Smooth muscle cell (in vitro differentiated cells): ENCODE results near the gene EFNA4. TPM values are rescaled to one million over a fixed set of nuclear protein-coding genes. Genes with fewer than 3 reads are reported as not detected.

ENCODE experiments used
- DNase-seq: peaks from one replicate; lab custom pipeline; 2025; ENCODE audit not compliant: unreplicated experiment; lab: John Stamatoyannopoulos, UW
- H2AFZ ChIP-seq: fragments of 200-600 bp; sonication (generic); 2 replicates; pipeline ENCODE4 v1.6.0; 2016; ENCODE audit warnings: antibody characterized with exemption, low read depth, mild to moderate bottlenecking
- H3F3A ChIP-seq: fragments of 200-600 bp; sonication (generic); 2 replicates; pipeline ENCODE4 v1.6.0; 2017; ENCODE audit warnings: antibody characterized with exemption, low read depth
- H3K27ac ChIP-seq: fragments of 200-600 bp; sonication (generic); 2 replicates; pipeline ENCODE4 v1.5.1; 2016; ENCODE audit warnings: low read depth, mild to moderate bottlenecking
- H3K27me3 ChIP-seq: fragments of 200-600 bp; sonication (generic); 2 replicates; pipeline ENCODE4 v1.6.1; 2016; ENCODE audit warnings: low read depth, mild to moderate bottlenecking
- H3K36me3 ChIP-seq: fragments of 200-600 bp; sonication (generic); 2 replicates; pipeline ENCODE4 v1.5.1; 2016; ENCODE audit warnings: low read depth
- H3K4me1 ChIP-seq: fragments of 200-600 bp; sonication (generic); 2 replicates; pipeline ENCODE4 v1.5.1; 2016; ENCODE audit warnings: low read depth
- H3K4me2 ChIP-seq: fragments of 200-600 bp; sonication (generic); 2 replicates; pipeline ENCODE4 v1.6.0; 2016; ENCODE audit warnings: mild to moderate bottlenecking
- H3K4me3 ChIP-seq: fragments of 200-600 bp; sonication (generic); 2 replicates; pipeline ENCODE4 v1.5.1; 2016; ENCODE audit warnings: mild to moderate bottlenecking
- H3K79me2 ChIP-seq: fragments of 200-600 bp; sonication (generic); 2 replicates; pipeline ENCODE4 v1.6.0; 2016; ENCODE audit warnings: low read depth, mild to moderate bottlenecking
- H3K9ac ChIP-seq: fragments of 200-600 bp; sonication (generic); 2 replicates; pipeline ENCODE4 v1.6.0; 2016; ENCODE audit warnings: low read depth
- H3K9me3 ChIP-seq: fragments of 200-600 bp; sonication (generic); replicated peaks from 2 replicates; pipeline ENCODE4 v1.5.1; 2016; ENCODE audit warnings: low read depth
- H4K20me1 ChIP-seq: fragments of 200-600 bp; sonication (generic); 2 replicates; pipeline ENCODE4 v1.6.0; 2016; ENCODE audit warnings: low read depth
- CTCF ChIP-seq: fragments of 200-600 bp; sonication (generic); IDR thresholded peaks from 2 replicates; pipeline ENCODE4 v1.5.1; 2017; ENCODE audit warnings: borderline replicate concordance, mild to moderate bottlenecking, antibody characterized with exemption; ENCODE audit not compliant: insufficient read depth, poor library complexity, severe bottlenecking
- whole genome bisulfite sequencing: methylation state at CpG from one replicate; pipeline ENCODE4 v1.1.7; 2016; ENCODE audit warnings: low lambda C conversion rate; 5-methylcytosine and 5-hydroxymethylcytosine counted together
- polyA plus RNA-seq: library from polyadenylated mRNA; unstranded; fragments of >200 nt; fragmentation: Nextera tagmentation; extraction: Ambion mirVana; gene quantifications from 2 replicates; pipeline ENCODE4 v1.2.1, GENCODE V29; 2016
- total RNA-seq: library from RNA; depleted of rRNA; stranded (reverse); fragments of >200 nt; gene quantifications from 2 replicates; pipeline ENCODE4 v1.2.3, GENCODE V29; 2014

EFNA4 gene
- total RNA-seq (24.2 and 27.6 TPM in 2 replicates), polyA plus RNA-seq (18.1 and 19.1 TPM in 2 replicates)

- peak within 1 kb of the TSS; percentile 66 for H3K27ac ChIP-seq
- no peaks in the 10 kb centered on the region for H3K9me3 ChIP-seq
- WGBS = 1% methylated on average over 45 of the region's 57 CpGs
These were observed at the start of gene EFNA4 for GRCh38 chr1:155063550-155064110. TSS of gene EFNA4 (plus strand) at chr1:155063740. CDS start at chr1:155063824, 84 bp downstream.

GRCh38 chr1:155014709-155015508, 48.6 kb upstream of the EFNA4 start:
- H3K27ac ChIP-seq = no peak overlapping the region
- no peak overlapping the region for H3K4me3 ChIP-seq
- H3K4me2 ChIP-seq = no peak overlapping the region
- H2AFZ ChIP-seq = no peak overlapping the region
- no peaks in the 10 kb centered on the region for H3K27me3 ChIP-seq
- H3K79me2 ChIP-seq = no peaks in the 10 kb centered on the region
- peaks cover 33% of the 10 kb centered on the region for H4K20me1 ChIP-seq
- no peak for TF ChIP-seq CTCF
- no peak overlapping the region for H3K9ac ChIP-seq
- peaks cover 28% of the 10 kb centered on the region for H3K4me1 ChIP-seq
- no peaks in the 10 kb centered on the region for H3K9me3 ChIP-seq
- 92% methylated on average over 15 of the region's 31 CpGs for WGBS
- DNase-seq = no peak
- peaks cover 3% of the 10 kb centered on the region for H3F3A ChIP-seq
- H3K36me3 ChIP-seq = no peaks in the 10 kb centered on the region

More at GRCh38 chr1:155063550-155064110, at the start of gene EFNA4:
- H3F3A ChIP-seq = no peaks in the 10 kb centered on the region
- peak within 1 kb of the TSS; percentile 86 for H2AFZ ChIP-seq
- no peaks in the 10 kb centered on the region for H3K36me3 ChIP-seq
- peak within 1 kb of the TSS; percentile 99 for H3K4me3 ChIP-seq
- TF ChIP-seq CTCF = no peak
- peaks cover 21% of the 10 kb centered on the region for H3K4me1 ChIP-seq
- peak; percentile 30 for DNase-seq
- peak within 1 kb of the TSS; percentile 99 for H3K4me2 ChIP-seq
- peaks cover 29% of the 10 kb centered on the region for H4K20me1 ChIP-seq
- H3K27me3 ChIP-seq = no peaks in the 10 kb centered on the region
- H3K79me2 ChIP-seq = peaks cover 12% of the 10 kb centered on the region
- peak within 1 kb of the TSS; percentile 90 for H3K9ac ChIP-seq

- H3K27ac ChIP-seq = no peak overlapping the region
- no peak for TF ChIP-seq CTCF
- no peak overlapping the region for H3K4me2 ChIP-seq
- WGBS = 94% methylated on average over 16 of the region's 16 CpGs
- peaks cover 27% of the 10 kb centered on the region for H4K20me1 ChIP-seq
- no peaks in the 10 kb centered on the region for H3K9me3 ChIP-seq
- H2AFZ ChIP-seq = no peak overlapping the region
- no peaks in the 10 kb centered on the region for H3K36me3 ChIP-seq
- DNase-seq = no peak
- H3F3A ChIP-seq = peaks cover 3% of the 10 kb centered on the region
- H3K4me3 ChIP-seq = no peak overlapping the region
- peaks cover 25% of the 10 kb centered on the region for H3K4me1 ChIP-seq
- no peaks in the 10 kb centered on the region for H3K27me3 ChIP-seq
- H3K79me2 ChIP-seq = no peaks in the 10 kb centered on the region
- H3K9ac ChIP-seq = no peak overlapping the region
These were observed 47.9 kb upstream of the EFNA4 start for GRCh38 chr1:155015527-155016230.
